Dedifferentiated amniotic fluid mesenchymal stem cell (primary cell): Measurements from ENCODE around the gene MAP3K14.
A peak's percentile ranks its signal among the peaks of the same experiment; 100 is the strongest.

Source experiments
- DNase-seq: peaks from one replicate; pipeline ENCODE4 v3.0.0-alpha.2; 2016; ENCODE audit errors: extremely low spot score

The MAP3K14 gene

DNA sequence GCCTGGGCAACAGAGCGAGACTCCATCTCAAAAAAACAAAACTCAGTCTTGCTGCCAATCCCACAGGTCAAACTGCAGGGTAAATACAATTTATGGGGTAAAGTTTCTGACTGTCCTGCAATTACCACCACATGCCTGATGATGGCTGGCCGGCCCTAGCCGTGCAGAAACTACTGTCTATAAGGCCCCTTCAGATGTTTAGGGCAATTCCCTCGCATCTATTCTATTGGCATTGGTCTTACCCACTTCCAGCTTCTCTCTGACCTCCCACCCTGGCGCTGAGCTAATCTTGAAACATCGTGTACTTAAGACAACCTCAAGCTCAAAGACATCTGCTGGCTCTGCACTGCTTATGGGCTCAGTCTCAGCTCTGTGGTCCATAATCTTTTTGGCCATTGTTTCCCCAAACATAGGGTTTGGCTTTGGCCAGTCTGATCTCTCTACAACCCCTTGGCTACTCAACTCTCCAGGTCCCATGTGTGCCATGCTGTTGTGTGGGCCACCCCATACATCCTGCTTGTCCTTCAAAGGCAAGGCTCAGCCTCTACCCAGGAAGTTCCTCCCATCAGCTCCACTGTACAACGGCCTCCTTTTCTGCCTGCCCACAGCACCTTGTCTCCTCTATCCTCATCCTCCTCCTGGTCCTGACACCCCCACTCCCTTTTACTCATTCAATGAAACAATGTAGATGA, 16.6 kb downstream of the MAP3K14 start:
- no peak for DNase-seq

DNA sequence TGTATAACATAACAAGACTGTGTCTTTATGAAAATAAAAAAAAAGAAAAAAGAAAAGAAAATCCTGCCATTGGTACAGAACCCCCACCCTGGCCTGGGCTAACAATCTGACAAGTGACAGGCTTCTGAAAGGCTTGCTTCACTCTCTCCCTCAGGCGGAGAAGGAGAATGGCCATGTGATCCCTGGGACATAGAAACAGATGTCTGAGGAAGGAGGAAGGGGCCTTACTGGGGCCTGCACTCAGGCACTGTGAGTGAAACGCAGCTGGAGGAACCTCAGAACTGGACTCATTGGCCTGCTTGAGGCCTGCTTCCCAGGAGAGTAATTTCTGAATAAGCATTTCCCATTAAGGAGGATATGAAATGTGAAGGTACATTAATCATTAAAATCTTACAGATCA, 17.5 kb downstream of the MAP3K14 start:
- DNase-seq: no peak

DNA sequence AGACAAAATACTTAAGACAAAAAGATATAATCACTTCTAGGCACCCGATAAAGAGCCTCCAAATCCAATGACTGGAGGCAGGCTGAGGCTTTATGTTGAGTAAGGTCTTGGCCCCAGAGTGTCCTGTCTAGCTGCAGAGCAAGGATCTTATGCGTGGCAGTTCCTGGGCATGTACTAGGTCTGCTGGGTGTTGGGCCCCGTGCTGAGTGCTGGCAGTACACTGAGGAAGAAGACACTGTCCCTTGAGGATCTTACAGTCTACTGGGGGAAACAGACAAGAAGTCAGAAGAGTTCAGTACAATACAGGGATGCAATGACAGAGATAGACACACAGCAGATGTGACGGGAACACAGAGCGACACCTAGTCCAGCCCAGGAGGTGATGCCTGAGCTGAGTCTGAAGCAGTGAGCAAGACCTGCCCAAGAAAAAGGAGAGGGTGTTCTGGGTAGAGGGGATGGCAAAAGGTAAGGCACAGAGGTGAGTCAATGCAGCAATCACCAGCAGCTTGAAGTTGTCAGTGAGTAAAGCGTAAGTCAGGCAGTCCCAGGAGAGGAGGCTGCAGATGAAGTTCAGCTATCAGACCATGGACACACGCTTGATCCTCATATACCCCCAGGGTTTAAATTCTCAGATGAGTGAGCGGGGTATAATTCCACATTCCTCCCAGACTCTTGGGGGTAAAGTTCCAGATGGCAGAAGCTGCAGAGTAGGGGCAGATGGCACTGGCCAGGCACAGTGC, 18.1 kb downstream of the MAP3K14 start:
- no peak for DNase-seq

DNA sequence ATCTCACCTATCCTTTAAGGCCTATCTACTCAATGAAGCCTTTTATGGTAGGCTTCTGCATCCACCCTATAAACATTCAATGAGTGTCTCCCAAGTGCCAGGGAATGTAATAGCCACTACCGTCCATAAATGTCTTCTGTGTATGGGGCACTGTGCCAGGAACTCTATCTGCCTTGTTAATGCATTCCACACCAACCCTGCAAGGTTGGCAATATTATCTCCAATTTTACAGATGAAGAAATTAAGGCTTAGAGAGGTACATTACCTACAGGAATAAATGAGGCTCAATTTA, 20.0 kb downstream of the MAP3K14 start:
- DNase-seq: no peak

DNA sequence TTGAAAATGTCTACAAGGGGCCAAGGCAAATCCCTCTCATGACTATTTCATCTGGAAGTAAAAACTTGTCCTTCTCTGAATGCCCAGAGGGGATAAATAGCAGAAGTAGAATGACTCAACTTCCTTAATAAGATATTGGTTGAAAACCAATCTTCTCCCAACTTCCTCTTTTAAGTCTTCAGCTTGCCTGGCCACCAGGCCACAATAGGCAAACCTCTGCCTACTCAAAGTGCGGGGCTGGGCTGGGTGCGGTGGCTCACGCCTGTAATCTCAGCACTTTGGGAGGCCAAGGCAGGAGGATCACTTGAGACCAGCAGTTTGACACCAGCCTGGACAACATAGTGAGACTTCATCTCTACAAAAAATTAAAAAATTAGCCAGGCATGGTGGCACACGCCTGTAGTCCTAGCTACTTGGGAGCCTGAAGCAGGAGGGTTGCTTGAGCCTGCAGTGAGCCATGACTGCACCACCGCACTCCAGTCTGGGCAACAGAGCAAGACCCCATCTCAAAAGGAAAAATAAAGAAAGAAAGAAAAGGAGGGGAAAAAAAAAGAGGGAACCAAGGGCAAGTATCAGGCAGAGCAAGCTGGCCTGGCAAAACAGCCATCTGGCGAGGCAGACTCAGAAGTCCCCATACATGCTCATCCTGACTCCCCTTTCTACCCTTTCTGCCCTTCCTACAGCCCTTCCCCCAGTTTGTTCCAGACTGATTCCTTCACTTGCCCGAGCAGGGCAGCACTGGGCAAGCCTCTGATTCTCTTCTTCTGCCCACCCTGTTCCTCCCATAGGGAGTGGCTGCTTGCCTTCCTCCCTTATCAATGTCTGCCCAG, 20.6 kb downstream of the MAP3K14 start:
- no peak for DNase-seq

DNA sequence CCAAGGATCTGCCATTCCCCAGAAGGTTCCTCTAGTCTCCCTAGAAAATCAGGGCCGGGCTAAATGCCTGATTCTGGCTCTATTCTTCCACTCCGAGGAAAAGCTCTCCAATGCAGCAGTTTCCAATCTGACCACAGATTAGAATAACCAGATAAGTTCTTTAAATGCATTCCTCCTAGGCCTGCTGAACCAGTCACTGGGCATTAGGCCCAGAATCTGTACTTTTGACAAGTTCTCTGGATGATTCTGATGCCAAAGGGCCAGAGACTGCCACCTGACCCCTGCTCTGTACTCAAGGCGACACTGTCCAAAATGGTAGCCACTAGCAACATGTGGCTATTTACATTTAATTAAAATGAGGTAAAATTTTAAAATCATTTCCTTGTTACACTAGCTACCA, 22.3 kb downstream of the MAP3K14 start:
- DNase-seq: peak; percentile 80

DNA sequence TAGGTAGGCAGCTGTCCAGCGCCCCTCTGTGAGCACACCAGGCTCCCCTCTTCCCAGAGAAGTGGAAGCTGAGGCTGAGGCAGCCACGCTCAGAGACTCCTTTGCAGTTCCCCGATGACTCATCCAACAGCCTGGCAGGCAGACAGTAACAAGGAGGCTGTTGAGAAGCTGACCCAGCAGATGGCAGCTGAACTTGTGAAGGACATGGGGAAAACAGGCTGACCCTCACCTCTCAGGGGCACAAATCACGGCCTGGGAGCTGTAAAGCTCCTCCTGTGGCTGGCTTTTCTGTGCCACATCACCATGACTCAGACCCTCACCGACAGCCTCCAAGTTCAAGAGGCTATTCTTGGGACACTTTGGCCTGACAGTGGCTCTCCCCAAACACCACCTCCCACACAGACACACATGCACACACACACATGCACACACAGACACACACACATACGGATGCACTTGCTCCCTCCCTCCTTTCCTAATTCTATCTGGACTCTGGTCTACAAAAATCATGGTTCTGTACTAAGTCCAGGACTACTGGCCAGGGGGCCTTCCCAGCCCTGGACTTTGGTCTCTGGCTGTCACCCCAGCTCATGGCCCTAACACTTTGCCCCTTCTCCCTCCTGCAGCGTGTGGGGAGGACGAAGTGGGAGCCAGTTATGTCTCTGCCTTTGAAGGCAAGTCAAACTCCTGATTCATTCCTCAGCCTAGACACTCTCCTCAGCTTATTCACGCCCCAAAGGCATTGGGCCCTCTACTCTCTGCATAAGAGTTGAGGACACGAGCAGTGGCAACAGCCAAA, 23.2 kb downstream of the MAP3K14 start:
- peak; percentile 81 for DNase-seq

DNA sequence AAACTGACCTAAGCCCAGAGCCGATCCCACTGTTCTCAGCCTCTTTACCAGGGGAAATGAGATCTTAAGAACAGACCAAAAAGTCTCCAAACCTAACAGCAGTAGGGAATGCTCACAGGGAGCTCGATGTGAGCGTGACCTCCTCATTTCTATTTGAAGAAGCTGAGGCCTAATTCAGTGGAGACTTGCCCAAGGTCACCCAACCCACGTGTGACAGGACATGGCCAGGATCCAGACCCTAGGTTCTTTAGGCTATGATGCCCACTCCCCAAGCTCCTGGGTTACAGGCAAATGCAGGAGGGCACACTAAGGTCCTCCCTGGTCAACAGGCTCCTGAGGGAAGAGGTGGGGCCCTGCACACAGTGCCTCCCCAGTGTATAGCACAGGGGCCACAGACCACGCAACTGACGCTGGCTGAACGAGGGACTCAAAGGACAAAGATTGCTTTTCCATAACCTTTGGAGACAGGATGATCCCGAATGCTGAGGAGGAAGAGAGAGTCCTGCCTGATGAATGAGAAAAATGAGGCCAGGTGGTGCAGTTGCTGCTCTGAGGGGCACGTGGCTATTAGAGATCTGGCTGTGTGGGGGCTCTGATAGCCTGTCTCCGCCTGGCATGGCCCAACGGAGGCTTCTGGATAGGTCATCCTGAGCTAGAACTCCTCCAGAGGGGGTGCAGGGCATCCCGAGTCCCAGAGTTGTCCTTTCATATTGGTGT, 24.0 kb downstream of the MAP3K14 start:
- DNase-seq: no peak

DNA sequence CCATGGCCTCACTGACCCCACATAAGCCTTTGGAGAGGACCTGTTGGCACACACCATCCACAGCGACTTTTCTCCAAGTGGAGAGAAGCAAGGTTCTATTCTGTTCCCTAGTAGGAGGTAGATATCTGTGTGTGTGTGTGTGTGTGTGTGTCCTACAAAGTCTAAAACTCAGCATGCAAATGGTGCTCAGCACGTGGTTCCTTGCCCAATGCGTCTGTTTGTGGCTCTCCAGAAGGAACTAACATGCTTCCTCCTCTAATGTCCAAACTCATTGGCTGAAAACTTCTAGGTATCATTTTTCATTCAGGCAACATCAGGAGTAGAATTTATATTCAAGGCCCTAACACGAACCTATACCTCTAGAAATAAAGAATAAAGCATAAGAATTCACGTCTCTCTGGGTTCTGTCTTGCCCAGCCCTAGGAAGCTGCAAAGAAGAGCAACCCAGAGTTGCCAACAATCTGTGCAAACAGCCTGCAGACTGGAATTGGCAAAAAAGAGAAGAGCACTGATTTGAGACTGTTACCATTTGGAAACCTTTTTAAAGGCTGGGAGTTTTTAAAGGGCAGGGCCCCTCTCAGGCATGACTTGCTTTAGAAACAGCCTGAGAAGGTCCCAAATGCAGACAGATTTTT, 25.5 kb downstream of the MAP3K14 start:
- no peak for DNase-seq

DNA sequence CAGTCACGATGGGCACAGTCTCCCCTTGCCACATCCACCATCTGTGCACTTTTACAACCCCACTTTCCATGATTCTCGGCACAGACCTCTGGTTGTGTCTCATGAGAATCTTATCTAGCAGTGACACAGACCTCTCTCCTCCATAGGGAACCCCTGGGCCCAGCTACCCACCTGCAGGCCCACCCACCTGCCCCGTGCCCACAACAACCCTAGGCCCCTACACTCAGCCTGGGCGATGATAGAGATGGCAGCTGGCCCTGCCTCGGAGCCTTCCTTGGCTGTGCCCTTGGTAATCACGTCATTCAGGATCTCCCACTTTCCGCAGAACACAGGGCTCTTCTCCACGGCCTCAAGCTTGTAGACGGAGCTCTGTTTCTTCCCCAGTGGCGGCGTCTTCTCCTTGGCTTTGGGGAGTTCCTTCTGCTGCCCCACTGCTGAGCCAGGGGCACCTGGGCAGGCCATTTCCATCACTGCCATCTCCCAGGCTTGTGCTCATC, 26.5 kb downstream of the MAP3K14 start:
- DNase-seq: no peak

DNA sequence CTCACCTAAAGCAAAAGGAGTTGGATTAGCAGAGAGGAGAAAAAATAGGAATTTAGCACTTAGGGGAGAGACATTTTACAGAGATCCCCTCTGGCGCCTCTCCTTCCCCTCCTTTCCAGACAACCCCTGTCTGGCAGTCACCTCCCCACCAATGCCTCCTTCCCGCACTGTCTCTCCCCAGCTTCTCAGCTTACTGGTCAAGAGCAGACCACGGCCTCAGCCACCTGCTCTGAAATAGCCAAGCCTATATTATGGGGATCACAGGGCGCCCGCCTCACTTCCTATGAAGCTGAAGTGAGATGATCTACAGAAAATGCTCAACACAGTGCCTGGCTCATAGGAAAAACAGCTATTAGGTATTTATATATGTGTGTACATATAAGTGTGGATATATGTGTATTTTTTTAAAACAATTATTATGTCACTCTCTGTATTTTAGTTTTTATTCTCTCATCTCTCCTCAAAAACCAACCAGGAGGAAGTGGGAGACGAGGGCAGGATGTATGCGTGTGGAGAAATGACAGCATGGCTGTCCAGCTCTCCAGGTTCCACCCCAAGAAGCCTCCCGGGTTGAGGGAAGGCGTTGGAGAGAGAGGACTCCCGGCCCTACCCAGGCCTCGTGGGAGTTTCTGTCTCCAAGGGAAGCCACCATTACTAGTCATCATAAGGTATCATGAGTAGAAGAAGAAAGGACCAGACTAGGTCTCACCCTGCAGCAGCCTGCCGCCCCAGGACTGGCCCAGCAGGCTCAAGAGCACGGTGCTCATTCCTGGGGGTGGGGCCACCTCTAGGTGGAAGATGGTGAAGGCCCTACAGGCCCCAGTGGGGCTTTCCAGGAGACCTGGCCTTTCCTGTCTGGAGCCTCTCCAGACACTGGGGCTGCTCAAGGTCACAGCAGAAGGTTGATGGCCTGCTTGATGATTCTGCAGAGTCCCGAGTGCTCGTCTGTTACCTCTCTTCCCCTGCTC, 27.2 kb downstream of the MAP3K14 start:
- no peak for DNase-seq

DNA sequence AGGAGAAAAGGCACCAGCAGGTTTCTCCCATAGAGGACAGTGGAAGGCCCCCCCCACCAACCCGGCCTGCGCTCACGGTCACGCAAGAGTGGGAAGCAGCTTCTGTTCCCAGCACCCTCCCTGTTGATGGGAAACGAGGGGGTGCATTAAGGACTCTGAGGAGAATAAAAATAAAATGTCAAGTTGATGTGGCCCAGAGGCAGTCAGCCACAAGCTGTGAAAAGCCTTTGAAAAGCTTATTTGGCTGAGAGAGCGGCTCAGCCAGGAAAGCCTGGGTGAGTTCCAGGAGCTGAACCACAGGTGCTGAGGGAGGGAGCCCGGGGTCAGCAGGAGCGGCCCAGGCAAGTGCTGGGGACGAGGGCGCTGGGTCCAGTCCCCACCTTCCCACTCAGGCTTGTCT, 28.0 kb downstream of the MAP3K14 start:
- no peak for DNase-seq

DNA sequence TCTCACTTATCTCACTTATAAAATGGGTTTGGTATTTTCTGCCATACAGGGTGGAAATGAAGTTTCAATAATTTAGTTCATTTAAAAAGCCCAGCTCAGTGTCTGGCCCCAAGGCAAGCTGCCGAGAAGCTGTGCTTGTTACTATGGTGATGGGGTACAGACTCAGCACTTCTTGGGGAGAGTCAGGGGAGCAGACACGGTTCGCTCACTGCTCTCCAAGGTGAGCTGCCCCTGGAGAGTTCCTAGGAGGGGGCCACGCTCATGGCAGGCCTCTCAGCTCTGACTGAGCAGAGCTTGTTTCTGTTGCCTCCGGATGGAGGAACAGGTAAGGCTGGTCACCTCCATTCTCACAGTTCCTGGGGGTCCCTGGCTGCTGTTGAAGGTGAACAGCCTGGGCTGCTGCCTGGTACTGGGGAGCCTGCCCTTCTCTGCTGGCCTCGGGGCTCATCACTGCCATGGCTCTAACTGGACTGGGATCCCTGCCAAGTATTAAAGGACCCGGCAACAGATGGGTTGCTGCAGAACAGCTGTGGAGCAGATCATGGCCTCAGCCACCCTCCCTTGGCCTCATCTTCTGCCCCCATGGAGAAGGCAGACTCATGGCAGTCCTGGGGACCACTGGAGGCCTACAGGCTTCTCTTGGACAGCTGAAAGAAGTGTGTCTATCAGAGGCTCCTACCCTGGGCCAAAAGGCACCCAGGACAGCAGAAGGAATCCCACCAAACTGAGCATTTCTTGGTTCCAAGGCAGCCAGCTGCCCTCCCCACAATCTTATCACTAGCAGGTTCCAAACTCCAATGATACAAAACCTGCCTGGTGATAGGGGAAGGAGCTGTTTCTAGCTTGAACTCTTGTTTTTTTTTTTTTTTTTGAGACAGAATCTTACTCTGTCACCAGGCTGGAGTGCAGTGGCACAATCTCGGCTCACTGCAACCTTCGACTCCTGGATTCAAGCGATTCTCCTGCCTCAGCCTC, 29.0 kb downstream of the MAP3K14 start:
- DNase-seq: no peak

DNA sequence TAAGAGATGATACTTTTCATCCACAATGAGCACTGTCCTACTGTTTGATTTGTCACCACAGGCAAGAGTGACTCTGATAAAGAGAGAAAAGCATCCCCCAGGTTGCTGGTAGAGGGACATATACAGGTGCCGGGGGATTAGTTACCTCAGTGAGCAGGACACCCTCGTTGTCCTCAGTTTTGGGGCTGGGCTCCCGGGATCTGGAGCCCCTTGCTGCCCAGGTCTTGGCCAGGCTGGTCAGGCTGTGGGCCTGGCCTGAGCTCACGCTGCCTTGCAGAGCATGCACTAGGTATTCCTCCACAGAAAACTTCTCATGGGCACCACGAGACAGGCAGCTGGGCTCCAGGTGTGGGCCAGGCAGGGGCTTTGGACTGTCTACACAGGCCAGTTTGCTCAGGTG, 30.5 kb downstream of the MAP3K14 start:
- DNase-seq: no peak

DNA sequence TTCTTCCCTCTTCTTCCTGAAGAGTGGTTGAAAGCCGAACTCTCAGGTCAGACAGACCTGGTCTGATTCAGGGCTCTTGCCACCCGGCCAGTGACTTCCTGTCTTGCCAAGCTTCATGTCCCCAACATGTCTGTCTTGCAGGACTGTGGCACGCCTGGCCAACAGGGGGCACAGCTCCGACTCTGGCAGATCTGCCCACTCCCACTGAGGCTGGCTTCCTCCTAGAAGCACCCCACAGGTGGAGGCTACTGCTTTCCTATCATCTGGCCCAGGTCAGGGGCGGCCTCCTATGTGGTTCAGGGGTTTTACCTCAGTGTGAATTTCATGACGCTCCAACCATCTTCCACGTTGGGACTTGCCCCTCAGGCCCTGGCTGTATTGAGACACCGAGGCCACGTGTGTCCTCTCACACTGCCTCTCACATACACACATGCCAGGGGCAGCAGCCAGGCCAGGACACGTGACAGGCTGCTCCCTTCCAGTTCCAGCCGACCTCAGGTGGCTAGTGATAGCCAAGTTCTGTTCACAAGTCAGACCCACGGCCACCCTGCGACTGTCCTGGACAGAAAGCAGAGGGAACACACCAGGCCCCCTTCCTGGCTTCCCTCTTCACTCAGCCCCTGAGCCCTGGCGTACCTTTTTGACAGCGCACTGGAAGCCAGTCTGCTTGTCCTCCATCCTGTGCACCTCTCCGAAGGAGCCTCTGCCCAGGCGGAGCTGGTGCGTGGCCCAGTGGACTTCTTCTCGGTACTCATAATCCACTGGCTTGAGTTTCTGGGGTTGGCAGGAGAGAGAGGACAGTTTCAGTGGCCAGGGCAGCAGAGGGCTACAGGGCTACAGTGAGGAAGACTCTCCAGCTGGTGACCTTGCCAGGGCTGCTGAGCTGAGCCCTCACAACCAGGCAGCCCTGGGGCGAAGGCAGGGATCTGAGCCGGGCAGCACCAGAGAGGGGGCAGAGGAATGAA, 32.4 kb downstream of the MAP3K14 start:
- DNase-seq: no peak

DNA sequence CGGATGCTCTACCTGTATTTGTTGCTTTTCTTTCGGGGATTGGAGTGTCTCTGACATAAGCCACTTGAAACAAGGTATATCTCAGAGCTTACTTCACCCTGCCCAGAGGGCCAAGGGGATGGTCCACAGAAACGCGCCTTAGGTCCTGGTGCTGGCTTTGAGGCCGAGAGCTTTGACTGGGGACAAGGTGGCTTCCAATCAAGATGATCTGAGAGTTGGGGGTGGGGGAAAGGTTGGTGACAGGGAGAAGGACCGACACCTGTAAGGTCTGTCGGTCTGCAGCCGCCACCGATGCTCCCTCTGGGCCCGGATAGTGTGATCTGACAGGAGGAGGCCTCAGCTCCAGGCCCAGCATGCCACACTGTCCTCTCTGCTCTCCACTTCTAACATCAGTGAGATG, 33.1 kb downstream of the MAP3K14 start:
- no peak for DNase-seq
